Activated CD4-positive, CD25-positive, alpha-beta regulatory T cell treated with anti-CD3 and anti-CD28 coated beads, Interleukin-2, amount 50 U/mL, for 24 hours (primary cell): Measurements from ENCODE around the gene SFT2D1.

ENCODE experiments used
- ATAC-seq, 2 donors: fragments of 150-1000 bp; cut with Tn5 transposase; one replicate each; pipeline ENCODE4 v1.10.0; 2021; ENCODE audit warnings: mild to moderate bottlenecking in 1 of 2, moderate library complexity in 1 of 2

The SFT2D1 gene

GRCh38 chr6:166275714-166276166 lies 66.6 kb downstream of the SFT2D1 start:
- ATAC-seq = peak; percentile 82 to 86

GRCh38 chr6:166274739-166275370 lies 67.5 kb downstream of the SFT2D1 start:
- ATAC-seq = no peak

- ATAC-seq = no peak
These were observed 68.2 kb downstream of the SFT2D1 start for GRCh38 chr6:166274163-166274562.

- no peak for ATAC-seq
These were observed 71.0 kb downstream of the SFT2D1 start for GRCh38 chr6:166271376-166271765.

- ATAC-seq = no peak
These were observed 71.5 kb downstream of the SFT2D1 start for GRCh38 chr6:166270706-166271375.
